22Rv1 (cell line): Measurements from ENCODE around the gene UBA1.

Experiments used
- H3K27ac ChIP-seq: fragments of 450-650 bp; 2 replicates; pipeline ENCODE4 v1.5.1; 2017
- ZFX ChIP-seq: fragments of 450-650 bp; IDR thresholded peaks from 2 replicates; pipeline ENCODE4 v1.6.1; 2017; ENCODE audit warnings: antibody characterized with exemption, borderline replicate concordance
- TF ChIP-seq, protein P1 (sequence below): fragments of 450-650 bp; IDR thresholded peaks from 2 replicates; pipeline ENCODE4 v1.5.1; 2017; ENCODE audit warnings: mild to moderate bottlenecking

The UBA1 gene

DNA sequence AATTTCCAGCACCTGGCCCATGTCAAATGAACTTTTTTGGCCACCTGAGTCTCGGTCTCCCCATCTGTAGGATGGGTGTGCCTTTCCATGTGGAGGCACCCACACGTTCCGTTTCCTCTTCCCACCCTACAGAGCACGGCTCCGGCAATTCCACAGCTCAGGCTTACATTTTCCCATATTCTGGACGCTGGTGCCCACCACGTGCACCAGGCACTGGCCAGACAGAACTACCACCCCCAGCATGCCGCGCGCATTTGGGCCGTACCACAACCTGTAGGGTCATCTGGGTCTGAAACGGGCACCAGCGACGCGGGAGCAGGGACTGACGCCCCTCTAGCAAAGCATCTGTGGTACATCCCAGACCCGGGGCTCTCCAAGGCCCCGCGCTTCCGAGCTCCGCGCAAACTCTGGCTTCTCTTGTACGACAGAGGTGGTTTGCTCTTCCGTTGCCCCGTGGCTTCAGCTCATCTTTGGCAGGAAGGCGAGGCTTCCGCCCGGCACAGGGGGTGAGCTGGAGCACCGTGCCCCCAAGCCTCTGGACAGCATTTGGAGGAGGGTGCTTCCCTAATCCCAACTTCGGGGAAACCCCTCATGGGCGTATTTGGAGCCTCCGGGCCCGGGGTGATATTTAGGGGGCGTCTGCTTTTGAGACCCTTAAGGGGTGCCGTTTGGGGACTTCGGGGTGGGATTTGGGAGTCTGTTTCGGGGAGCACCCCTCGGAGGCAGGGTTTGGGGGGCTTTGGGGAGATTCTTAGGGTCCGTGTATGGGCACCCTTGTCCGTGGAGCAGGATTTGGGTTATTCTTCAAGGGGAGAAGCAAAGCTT lies 3.0 kb upstream of the UBA1 start:
- TF ChIP-seq, protein P1, sequence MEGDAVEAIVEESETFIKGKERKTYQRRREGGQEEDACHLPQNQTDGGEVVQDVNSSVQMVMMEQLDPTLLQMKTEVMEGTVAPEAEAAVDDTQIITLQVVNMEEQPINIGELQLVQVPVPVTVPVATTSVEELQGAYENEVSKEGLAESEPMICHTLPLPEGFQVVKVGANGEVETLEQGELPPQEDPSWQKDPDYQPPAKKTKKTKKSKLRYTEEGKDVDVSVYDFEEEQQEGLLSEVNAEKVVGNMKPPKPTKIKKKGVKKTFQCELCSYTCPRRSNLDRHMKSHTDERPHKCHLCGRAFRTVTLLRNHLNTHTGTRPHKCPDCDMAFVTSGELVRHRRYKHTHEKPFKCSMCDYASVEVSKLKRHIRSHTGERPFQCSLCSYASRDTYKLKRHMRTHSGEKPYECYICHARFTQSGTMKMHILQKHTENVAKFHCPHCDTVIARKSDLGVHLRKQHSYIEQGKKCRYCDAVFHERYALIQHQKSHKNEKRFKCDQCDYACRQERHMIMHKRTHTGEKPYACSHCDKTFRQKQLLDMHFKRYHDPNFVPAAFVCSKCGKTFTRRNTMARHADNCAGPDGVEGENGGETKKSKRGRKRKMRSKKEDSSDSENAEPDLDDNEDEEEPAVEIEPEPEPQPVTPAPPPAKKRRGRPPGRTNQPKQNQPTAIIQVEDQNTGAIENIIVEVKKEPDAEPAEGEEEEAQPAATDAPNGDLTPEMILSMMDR: no peak
- no peak for TF ChIP-seq ZFX
- H3K27ac ChIP-seq: peak overlapping the region; percentile 73

- peak overlapping the region; percentile 73 for H3K27ac ChIP-seq
Observed at GRCh38 chrX:47191331-47191730, 2.3 kb upstream of the UBA1 start.

GRCh38 chrX:47191806-47192401 lies 1.7 kb upstream of the UBA1 start:
- TF ChIP-seq, protein P1: no peak
- TF ChIP-seq ZFX: no peak
- H3K27ac ChIP-seq: peak overlapping the region; percentile 73

More at GRCh38 chrX:47191331-47191730, 2.3 kb upstream of the UBA1 start:
- TF ChIP-seq, protein P1: no peak
- no peak for TF ChIP-seq ZFX

- H3K27ac ChIP-seq: peak overlapping the region; percentile 76
- TF ChIP-seq, protein P1: no peak
- TF ChIP-seq ZFX: no peak
Observed at GRCh38 chrX:47194194-47194787, 662 bp downstream of the UBA1 start.

DNA sequence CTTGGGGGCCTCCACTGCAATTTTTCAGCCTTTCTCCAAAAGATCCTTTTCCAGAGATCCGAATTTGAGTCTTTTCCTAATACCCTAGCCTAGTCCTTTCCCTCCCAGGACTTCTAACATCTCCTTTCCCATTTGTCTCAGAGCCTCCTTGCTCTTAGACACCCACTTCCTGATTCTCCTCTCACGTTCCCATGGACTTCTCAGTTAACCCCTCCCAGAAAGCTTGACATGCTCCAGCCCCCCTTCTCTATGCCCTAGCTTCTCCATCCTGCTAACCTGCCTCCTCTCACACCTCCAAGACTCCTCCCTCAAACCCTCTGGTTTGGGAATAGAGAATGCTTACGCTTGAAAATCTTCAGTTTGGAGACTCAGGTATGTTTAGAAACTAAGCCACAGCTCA lies 2.5 kb downstream of the UBA1 start:
- TF ChIP-seq, protein P1: no peak
- TF ChIP-seq ZFX: no peak
- no peak overlapping the region for H3K27ac ChIP-seq

- no peak overlapping the region for H3K27ac ChIP-seq
- TF ChIP-seq, protein P1: no peak
- no peak for TF ChIP-seq ZFX
Observed at GRCh38 chrX:47197526-47197925, 3.9 kb downstream of the UBA1 start.
